Measurements from ENCODE around the gene COX5A.

DNA sequence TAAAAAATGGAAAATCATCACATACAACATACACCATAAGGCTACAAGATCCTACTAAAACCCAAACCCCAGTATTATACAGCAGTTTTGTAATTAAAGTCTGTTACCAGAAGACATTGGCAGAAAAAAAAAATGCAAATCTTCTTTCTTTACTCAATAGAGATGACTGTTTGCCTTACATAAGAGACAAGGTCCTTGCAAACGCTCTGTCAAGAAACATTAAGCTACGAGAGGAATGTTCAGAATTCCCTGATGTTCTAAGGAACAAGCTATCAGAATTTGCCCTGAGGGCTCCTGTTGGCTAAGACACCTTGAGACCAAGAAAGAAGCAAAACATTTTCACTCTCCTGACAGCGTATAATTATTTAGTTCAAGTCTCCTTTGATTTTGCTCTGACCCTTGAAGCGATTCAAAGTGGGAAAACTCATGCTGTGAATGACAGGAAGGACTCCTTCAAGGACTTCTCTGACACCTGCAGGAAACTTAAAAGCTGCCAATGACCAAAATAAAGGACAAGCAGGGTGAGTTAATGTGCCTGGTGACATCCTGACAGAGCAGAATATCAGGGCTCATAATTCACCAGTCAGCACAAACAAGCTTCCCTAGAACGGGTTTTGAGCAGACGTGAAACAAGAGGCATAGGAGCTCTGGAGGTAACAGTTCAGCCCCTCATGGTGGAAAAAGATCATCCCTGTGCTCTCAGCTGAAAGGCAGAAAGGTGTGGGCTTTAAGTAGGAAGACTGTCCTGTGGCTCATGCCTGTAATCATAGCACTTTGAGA lies 67.2 kb downstream of the COX5A start:
- TF ChIP-seq CTCF (IDR thresholded peaks at IDR 0.05), result no peak
- no peak for TF ChIP-seq POLR2A (IDR thresholded peaks at IDR 0.05)
